SU-DHL-6 (cell line): ENCODE data around the gene NOS3.

ENCODE experiments used
- H2AFZ ChIP-seq: fragments of 200-600 bp; sonication (generic); 2 replicates; pipeline ENCODE4 v1.6.1; 2014; ENCODE audit warnings: low read depth, mild to moderate bottlenecking, moderate library complexity, mixed read lengths, antibody characterized with exemption, low read length; ENCODE audit not compliant: severe bottlenecking
- H3F3A ChIP-seq: fragments of 200-600 bp; shearing (Covaris generic); 2 replicates; pipeline ENCODE4 v1.6.0; 2016; ENCODE audit warnings: antibody characterized with exemption, mild to moderate bottlenecking; ENCODE audit not compliant: insufficient read depth
- H3K27ac ChIP-seq: fragments of 200-600 bp; sonication (generic); 2 replicates; pipeline ENCODE4 v1.5.1; 2016; ENCODE audit warnings: low read depth, mild to moderate bottlenecking, low read length, moderate library complexity, mixed read lengths
- H3K27me3 ChIP-seq: fragments of 200-600 bp; sonication (generic), shearing (Covaris generic); 2 replicates; pipeline ENCODE4 v1.6.0; 2014; ENCODE audit warnings: mild to moderate bottlenecking, low read length
- H3K36me3 ChIP-seq: fragments of 200-600 bp; sonication (generic); 2 replicates; pipeline ENCODE4 v1.6.1; 2014; ENCODE audit warnings: mild to moderate bottlenecking, low read length, mixed read lengths
- H3K4me2 ChIP-seq: fragments of 300-600, 200-600 bp; shearing (Covaris generic), sonication (generic); 2 replicates; pipeline ENCODE4 v1.6.0; 2014; ENCODE audit warnings: low read length, low read depth, mild to moderate bottlenecking; ENCODE audit not compliant: poor library complexity, severe bottlenecking
- H3K4me3 ChIP-seq: fragments of 200-600 bp; sonication (generic); 2 replicates; pipeline ENCODE4 v1.5.1; 2014; ENCODE audit warnings: antibody characterized with exemption, low read length, mild to moderate bottlenecking, mixed read lengths; ENCODE audit not compliant: insufficient read depth, poor library complexity, severe bottlenecking
- H3K79me2 ChIP-seq: fragments of 200-600 bp; sonication (generic); 2 replicates; pipeline ENCODE4 v1.6.1; 2014; ENCODE audit warnings: mild to moderate bottlenecking, low read length, moderate library complexity; ENCODE audit not compliant: insufficient read depth
- H3K9ac ChIP-seq: fragments of 200-600 bp; sonication (generic); 2 replicates; pipeline ENCODE4 v1.7.0; 2014; ENCODE audit warnings: mild to moderate bottlenecking, low read length
- H3K9me2 ChIP-seq: fragments of 200-600 bp; sonication (generic); replicated peaks from 2 replicates; pipeline ENCODE4 v1.6.1; 2014; ENCODE audit warnings: low read length; ENCODE audit not compliant: insufficient read depth
- H3K9me3 ChIP-seq: fragments of 200-600 bp; sonication (generic); 2 replicates; pipeline ENCODE4 v1.6.1; 2014; ENCODE audit warnings: low read length, mixed read lengths; ENCODE audit not compliant: insufficient read depth
- H4K20me1 ChIP-seq: fragments of 200-600 bp; sonication (generic); 2 replicates; pipeline ENCODE4 v1.6.1; 2014; ENCODE audit warnings: low read depth, mild to moderate bottlenecking, antibody characterized with exemption, low read length, moderate library complexity, mixed read lengths
- EZH2phosphoT487 ChIP-seq: fragments of 200-600 bp; sonication (generic), shearing (Covaris generic); conservative IDR thresholded peaks from 2 replicates; pipeline ENCODE4 v1.6.1; 2018; ENCODE audit warnings: mild to moderate bottlenecking, antibody characterized with exemption, low read length, moderate library complexity, mixed read lengths
- TF ChIP-seq, protein P1 (sequence below): fragments of 200-600 bp; sonication (generic); IDR thresholded peaks from one replicate; pipeline ENCODE4 v1.5.1; 2017; ENCODE audit warnings: antibody characterized with exemption, mild to moderate bottlenecking, low read length, moderate library complexity; ENCODE audit not compliant: insufficient read depth, poor library complexity, severe bottlenecking

The NOS3 gene

DNA sequence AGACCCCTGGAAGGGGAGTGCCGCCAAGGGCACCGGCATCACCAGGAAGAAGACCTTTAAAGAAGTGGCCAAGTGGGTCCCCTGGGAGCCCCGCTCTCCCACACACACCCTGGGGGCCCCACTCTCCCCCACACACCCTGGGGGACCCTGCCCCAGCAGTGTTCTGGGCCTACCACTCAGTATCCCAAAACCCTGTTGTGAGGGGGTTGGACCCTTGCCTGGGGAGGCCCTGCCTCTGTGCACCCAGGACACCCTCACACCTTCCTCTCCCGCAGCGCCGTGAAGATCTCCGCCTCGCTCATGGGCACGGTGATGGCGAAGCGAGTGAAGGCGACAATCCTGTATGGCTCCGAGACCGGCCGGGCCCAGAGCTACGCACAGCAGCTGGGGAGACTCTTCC is 10.7 kb downstream of the NOS3 start:
- Histone ChIP-seq H2AFZ (no peak overlapping the region), H3K27ac (no peak overlapping the region), H3K9me2 (no peaks in the 10 kb centered on the region), H3K9ac (no peak overlapping the region), H3K36me3 (no peaks in the 10 kb centered on the region), H3K9me3 (no peaks in the 10 kb centered on the region), H3K4me2 (no peak overlapping the region), H3K4me3 (no peak overlapping the region), H3K79me2 (no peaks in the 10 kb centered on the region), H4K20me1 (no peaks in the 10 kb centered on the region), H3F3A (no peaks in the 10 kb centered on the region), H3K27me3 (no peaks in the 10 kb centered on the region)
- TF ChIP-seq EZH2phosphoT487: no peak
- TF ChIP-seq, protein P1, sequence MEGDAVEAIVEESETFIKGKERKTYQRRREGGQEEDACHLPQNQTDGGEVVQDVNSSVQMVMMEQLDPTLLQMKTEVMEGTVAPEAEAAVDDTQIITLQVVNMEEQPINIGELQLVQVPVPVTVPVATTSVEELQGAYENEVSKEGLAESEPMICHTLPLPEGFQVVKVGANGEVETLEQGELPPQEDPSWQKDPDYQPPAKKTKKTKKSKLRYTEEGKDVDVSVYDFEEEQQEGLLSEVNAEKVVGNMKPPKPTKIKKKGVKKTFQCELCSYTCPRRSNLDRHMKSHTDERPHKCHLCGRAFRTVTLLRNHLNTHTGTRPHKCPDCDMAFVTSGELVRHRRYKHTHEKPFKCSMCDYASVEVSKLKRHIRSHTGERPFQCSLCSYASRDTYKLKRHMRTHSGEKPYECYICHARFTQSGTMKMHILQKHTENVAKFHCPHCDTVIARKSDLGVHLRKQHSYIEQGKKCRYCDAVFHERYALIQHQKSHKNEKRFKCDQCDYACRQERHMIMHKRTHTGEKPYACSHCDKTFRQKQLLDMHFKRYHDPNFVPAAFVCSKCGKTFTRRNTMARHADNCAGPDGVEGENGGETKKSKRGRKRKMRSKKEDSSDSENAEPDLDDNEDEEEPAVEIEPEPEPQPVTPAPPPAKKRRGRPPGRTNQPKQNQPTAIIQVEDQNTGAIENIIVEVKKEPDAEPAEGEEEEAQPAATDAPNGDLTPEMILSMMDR: no peak

DNA sequence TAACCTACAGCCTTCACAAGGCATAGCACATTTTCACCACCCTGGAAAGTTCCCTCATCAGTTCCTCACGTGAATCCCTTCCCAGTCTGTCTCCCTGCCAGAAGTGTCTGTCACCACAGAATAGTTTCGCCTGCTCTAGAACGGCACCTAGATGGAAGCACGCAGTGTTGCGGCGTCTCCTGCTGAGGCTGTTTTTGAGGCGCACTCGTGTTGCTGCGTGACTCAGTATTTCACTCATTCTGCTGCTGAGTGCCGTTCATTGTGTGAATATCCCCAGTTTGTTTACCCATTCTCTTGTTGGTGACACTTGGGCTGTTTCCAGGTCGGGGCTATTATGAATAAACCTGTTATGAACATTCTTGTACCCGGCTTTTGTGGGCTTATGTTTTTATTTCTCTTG is 12.8 kb downstream of the NOS3 start:
- Histone ChIP-seq H3F3A (no peaks in the 10 kb centered on the region), H3K9me2 (no peaks in the 10 kb centered on the region), H3K79me2 (no peaks in the 10 kb centered on the region), H3K9ac (no peak overlapping the region), H2AFZ (no peak overlapping the region), H4K20me1 (no peaks in the 10 kb centered on the region), H3K9me3 (no peaks in the 10 kb centered on the region), H3K27ac (no peak overlapping the region), H3K36me3 (no peaks in the 10 kb centered on the region), H3K4me2 (no peak overlapping the region), H3K4me3 (no peak overlapping the region), H3K27me3 (no peaks in the 10 kb centered on the region)
- TF ChIP-seq, protein P1: no peak
- TF ChIP-seq EZH2phosphoT487: no peak

DNA sequence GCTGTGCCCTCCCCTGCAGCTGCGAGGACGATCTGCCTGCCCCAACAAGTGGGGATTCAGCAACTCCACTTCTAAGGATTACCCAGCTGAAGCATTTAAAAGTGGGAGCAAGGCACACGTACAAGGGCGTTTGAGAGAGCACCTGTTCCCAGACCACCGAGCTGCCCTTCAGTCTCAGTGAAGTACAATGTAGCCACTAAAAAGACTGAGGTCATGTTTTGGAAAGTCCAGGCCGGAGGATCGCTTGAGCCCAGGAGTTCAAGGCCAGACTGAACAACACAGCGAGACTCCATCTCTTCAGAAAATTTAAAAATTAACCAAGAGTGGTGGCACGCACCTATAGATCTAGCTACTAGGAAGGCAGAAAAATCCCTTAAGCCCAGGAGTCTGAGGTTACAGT is 14.7 kb downstream of the NOS3 start:
- H3K36me3 ChIP-seq: no peaks in the 10 kb centered on the region
- no peak overlapping the region for H3K9ac ChIP-seq
- H3K27me3 ChIP-seq: no peaks in the 10 kb centered on the region
- no peaks in the 10 kb centered on the region for H3K9me3 ChIP-seq
- H3K4me2 ChIP-seq: no peak overlapping the region
- no peaks in the 10 kb centered on the region for H3K79me2 ChIP-seq
- no peak overlapping the region for H3K4me3 ChIP-seq
- no peak for TF ChIP-seq EZH2phosphoT487
- TF ChIP-seq, protein P1: no peak
- no peak overlapping the region for H2AFZ ChIP-seq
- no peaks in the 10 kb centered on the region for H3F3A ChIP-seq
- H3K27ac ChIP-seq: no peak overlapping the region
- H4K20me1 ChIP-seq: no peaks in the 10 kb centered on the region
- no peaks in the 10 kb centered on the region for H3K9me2 ChIP-seq
